Memory B cell (primary cell): ENCODE measurements around the gene ITCH.
"Not testable (repeated sequence)": the region's sequence is repeated elsewhere in the genome, so short reads cannot be mapped to it uniquely, and the experiment has no call there.

Experiments used
- ATAC-seq: fragments of 150-1000 bp; cut with Tn5 transposase; 2 replicates; pipeline ENCODE4 v1.10.0; 2021; ENCODE audit warnings: low read depth, mild to moderate bottlenecking, moderate library complexity
- DNase-seq, 2 donors: peaks; one replicate each; pipeline ENCODE4 v3.0.0; 2022; ENCODE audit warnings: low spot score in 2 of 2
- H3K27ac Mint-ChIP-seq: one replicate; pipeline ENCODE4 v1.8.0; 2022; ENCODE audit warnings: mild to moderate bottlenecking, moderate library complexity, mixed read lengths
- H3K27me3 Mint-ChIP-seq: one replicate; pipeline ENCODE4 v1.8.0; 2022; ENCODE audit warnings: mixed read lengths
- H3K36me3 Mint-ChIP-seq: one replicate; pipeline ENCODE4 v1.8.0; 2022; ENCODE audit warnings: mild to moderate bottlenecking, mixed read lengths
- H3K4me1 Mint-ChIP-seq: one replicate; pipeline ENCODE4 v1.8.0; 2022; ENCODE audit warnings: mixed read lengths
- H3K4me3 Mint-ChIP-seq: one replicate; pipeline ENCODE4 v1.8.0; 2022; ENCODE audit warnings: mild to moderate bottlenecking, moderate library complexity, mixed read lengths
- H3K9me3 Mint-ChIP-seq: one replicate; pipeline ENCODE4 v1.8.0; 2022; ENCODE audit warnings: mixed read lengths

Gene ITCH

DNA sequence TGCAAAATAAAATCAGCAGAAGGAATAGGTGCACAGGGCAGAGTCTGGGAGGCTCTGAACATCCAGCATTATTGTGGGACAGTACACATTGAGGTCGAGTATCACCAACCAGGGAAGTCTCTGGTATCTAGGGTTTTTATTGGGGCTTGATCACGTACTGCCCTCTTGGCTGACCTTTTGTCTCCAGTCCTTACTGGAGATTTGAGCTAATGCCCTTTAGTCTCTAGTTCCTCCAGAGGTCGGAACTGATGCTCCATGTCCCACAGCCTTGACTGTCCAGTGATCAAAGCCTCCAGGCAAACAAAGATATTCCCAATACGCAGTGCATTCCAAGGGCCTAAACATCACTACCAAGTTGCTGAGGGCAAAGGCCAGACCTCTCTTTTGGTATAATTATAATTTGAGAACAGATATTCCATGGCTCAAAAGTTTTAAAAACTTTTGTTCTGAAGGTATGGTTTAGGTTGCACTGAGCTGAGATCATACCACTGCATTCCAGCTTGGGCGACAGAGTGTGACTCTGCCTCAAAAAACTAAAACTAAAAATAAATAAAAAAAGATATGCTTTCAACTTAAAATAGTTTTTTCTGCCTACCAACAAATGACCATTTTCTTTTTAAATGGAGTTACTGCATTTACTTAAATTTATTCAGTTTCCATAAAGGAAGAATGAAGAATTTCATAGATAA lies 96.3 kb downstream of the ITCH start:
- Mint-ChIP-seq H3K27me3 (no peaks in the 10 kb centered on the region), H3K9me3 (no peaks in the 10 kb centered on the region), H3K36me3 (peaks cover 26% of the 10 kb centered on the region), H3K4me3 (no peak overlapping the region), H3K27ac (no peak overlapping the region), H3K4me1 (no peaks in the 10 kb centered on the region)
- DNase-seq (no peak), ATAC-seq (no peak)

DNA sequence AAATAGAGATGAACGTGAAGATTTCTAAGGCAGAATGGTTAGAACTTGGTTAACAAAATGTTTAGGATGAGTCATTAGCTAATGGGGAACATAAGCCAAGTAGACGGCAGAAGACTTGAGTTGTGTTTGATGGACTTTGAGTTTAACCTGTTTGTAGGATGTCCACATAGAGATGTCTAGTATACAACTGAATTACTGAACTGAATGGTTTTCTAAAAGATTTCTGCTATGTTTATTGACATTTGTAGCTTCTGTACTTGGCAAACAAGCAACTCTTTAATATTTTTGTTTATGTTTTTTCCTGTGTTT lies 98.7 kb downstream of the ITCH start:
- no peaks in the 10 kb centered on the region for H3K27me3 Mint-ChIP-seq
- H3K36me3 Mint-ChIP-seq = peaks cover 32% of the 10 kb centered on the region
- H3K4me3 Mint-ChIP-seq = no peak overlapping the region
- DNase-seq (no peak), ATAC-seq (no peak)
- H3K9me3 Mint-ChIP-seq = no peaks in the 10 kb centered on the region
- no peaks in the 10 kb centered on the region for H3K4me1 Mint-ChIP-seq
- H3K27ac Mint-ChIP-seq = no peak overlapping the region

GRCh38 chr20:34468951-34469350 lies 105.9 kb downstream of the ITCH start:
- H3K9me3 Mint-ChIP-seq = no peaks in the 10 kb centered on the region
- H3K4me3 Mint-ChIP-seq = no peak overlapping the region
- H3K4me1 Mint-ChIP-seq = no peaks in the 10 kb centered on the region
- ATAC-seq (no peak), DNase-seq (no peak)
- H3K36me3 Mint-ChIP-seq = peaks cover 22% of the 10 kb centered on the region
- no peaks in the 10 kb centered on the region for H3K27me3 Mint-ChIP-seq
- H3K27ac Mint-ChIP-seq = no peak overlapping the region

- DNase-seq = no peak
- ATAC-seq = no peak
- no peak overlapping the region for H3K4me3 Mint-ChIP-seq
- no peaks in the 10 kb centered on the region for H3K27me3 Mint-ChIP-seq
- H3K36me3 Mint-ChIP-seq = peaks cover 20% of the 10 kb centered on the region
- peaks cover 6% of the 10 kb centered on the region for H3K4me1 Mint-ChIP-seq
- H3K27ac Mint-ChIP-seq = no peak overlapping the region
- H3K9me3 Mint-ChIP-seq = no peaks in the 10 kb centered on the region
Measured at GRCh38 chr20:34472246-34472925, 109.3 kb downstream of the ITCH start.

DNA sequence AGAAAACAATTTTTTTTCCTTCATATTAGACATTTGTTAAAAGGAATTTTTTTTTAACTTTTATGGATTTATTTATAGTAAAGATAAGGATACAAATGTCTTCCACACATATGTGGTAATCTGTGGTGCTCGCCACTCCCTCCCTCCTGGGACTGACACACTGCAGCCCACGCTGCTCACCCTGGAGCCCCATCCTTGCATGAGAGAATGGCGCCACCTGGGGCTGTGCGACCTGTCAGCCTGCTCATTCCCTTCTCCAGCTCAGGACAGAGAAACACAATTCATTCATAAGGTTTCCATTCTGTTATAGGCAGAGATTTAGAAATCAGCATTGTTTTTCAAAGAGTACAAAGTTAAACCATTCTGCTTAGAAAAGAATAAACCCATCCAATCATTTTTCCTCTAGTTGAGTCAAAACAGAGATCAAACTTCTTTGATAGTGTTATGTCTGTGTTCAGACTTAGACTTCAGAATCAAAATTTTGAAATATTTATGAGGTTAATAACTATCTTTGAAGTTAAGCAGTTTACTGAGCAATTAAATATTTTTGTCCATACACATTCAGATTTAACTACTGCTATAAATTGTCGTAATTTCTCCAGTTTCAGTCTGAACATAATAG lies 110.3 kb downstream of the ITCH start:
- Mint-ChIP-seq H3K36me3 (peaks cover 20% of the 10 kb centered on the region), H3K4me3 (no peak overlapping the region), H3K4me1 (peaks cover 6% of the 10 kb centered on the region), H3K27ac (no peak overlapping the region), H3K27me3 (no peaks in the 10 kb centered on the region), H3K9me3 (no peaks in the 10 kb centered on the region)
- peak; percentile 66 for ATAC-seq
- peak in 1 of 2 donors; percentile 11 for DNase-seq

DNA sequence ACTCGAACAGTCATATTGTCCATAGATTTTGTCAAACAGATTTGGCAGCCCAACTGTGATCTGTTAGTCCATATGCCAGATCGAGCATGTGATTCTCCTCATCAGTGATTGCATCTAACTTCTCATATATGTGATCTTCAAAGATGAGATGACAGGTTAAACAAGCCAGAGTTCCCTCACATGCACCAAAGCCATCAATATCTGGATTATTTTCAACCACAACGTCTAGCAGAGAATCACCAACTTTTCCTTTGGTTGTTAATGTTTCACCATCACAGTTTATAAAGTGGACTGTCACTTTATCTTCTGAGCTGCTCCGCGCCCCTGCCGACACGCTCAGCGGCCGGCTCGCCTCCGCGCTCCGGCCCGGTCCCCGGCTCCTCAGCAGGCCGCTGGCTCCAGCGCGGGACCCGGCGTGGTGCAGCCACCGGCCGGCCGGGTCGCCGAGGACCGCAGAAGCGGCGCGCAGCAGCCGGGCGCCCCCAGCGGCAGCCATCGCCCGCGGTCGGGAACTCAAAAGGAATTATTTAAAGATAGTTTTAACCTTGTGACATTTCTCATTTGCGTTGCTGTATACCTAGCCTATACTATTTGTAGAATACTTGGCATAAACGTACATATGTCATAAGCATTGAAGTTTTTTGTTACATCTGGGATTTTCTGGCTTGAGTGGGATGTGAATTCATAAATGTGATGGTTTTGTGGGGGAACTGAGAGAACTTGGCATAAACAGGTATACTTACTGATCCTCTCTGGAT lies 113.1 kb downstream of the ITCH start:
- Mint-ChIP-seq H3K4me3 (no peak overlapping the region), H3K9me3 (no peaks in the 10 kb centered on the region), H3K36me3 (peaks cover 23% of the 10 kb centered on the region), H3K27ac (peak overlapping the region; percentile 60), H3K27me3 (no peaks in the 10 kb centered on the region), H3K4me1 (peaks cover 6% of the 10 kb centered on the region)
- DNase-seq = peak; percentile 28 to 43
- peak; percentile 88 for ATAC-seq

GRCh38 chr20:34479627-34480026 lies 116.6 kb downstream of the ITCH start:
- Mint-ChIP-seq H3K36me3 (peaks cover 33% of the 10 kb centered on the region), H3K4me1 (peaks cover 6% of the 10 kb centered on the region)

GRCh38 chr20:34482154-34482553 lies 119.1 kb downstream of the ITCH start:
- H3K9me3 Mint-ChIP-seq, H3K27ac Mint-ChIP-seq, H3K4me3 Mint-ChIP-seq, ATAC-seq, H3K4me1 Mint-ChIP-seq, H3K27me3 Mint-ChIP-seq, DNase-seq: not testable (repeated sequence)
- peaks cover 33% of the 10 kb centered on the region for H3K36me3 Mint-ChIP-seq

More at GRCh38 chr20:34479627-34480026, 116.6 kb downstream of the ITCH start:
- no peaks in the 10 kb centered on the region for H3K27me3 Mint-ChIP-seq
- no peak overlapping the region for H3K27ac Mint-ChIP-seq
- no peak for ATAC-seq
- DNase-seq = no peak
- H3K9me3 Mint-ChIP-seq = peaks cover 2% of the 10 kb centered on the region
- no peak overlapping the region for H3K4me3 Mint-ChIP-seq

- not testable (repeated sequence) for H3K4me1 Mint-ChIP-seq, ATAC-seq, H3K27me3 Mint-ChIP-seq, H3K4me3 Mint-ChIP-seq, DNase-seq, H3K27ac Mint-ChIP-seq, H3K9me3 Mint-ChIP-seq
- H3K36me3 Mint-ChIP-seq = peaks cover 37% of the 10 kb centered on the region
Measured at GRCh38 chr20:34483585-34484220, 120.6 kb downstream of the ITCH start.

DNA sequence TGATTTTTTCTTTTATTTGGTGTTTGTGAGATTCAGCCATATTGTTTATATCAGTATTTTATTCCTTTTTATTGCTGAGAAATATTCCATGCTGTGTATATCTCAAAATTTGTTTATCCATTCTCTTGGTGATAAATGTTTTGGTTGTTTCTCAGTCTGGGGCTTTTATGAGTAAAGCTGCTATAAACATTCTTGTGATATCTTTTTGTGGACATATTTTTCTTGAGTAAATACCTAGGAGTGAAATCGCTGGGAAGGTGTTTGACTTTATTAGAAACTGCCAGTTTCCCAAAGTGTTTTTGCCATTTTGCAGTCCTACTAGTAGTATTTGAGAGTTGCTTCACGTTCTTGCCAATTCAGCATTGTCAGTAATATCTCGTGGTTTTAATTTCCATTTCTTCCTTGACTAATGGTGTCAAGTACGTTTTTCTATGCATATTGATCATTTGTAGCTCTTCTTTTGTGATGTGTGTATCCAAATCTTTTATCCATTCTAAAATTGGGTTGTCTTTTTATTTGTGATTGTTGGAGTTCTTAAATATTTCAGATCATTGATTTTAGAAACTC lies 122.1 kb downstream of the ITCH start:
- Mint-ChIP-seq H3K36me3 (peaks cover 34% of the 10 kb centered on the region), H3K27me3 (no peaks in the 10 kb centered on the region), H3K4me1 (no peaks in the 10 kb centered on the region), H3K4me3 (no peak overlapping the region), H3K27ac (no peak overlapping the region), H3K9me3 (peaks cover 2% of the 10 kb centered on the region)
- DNase-seq (no peak), ATAC-seq (no peak)

DNA sequence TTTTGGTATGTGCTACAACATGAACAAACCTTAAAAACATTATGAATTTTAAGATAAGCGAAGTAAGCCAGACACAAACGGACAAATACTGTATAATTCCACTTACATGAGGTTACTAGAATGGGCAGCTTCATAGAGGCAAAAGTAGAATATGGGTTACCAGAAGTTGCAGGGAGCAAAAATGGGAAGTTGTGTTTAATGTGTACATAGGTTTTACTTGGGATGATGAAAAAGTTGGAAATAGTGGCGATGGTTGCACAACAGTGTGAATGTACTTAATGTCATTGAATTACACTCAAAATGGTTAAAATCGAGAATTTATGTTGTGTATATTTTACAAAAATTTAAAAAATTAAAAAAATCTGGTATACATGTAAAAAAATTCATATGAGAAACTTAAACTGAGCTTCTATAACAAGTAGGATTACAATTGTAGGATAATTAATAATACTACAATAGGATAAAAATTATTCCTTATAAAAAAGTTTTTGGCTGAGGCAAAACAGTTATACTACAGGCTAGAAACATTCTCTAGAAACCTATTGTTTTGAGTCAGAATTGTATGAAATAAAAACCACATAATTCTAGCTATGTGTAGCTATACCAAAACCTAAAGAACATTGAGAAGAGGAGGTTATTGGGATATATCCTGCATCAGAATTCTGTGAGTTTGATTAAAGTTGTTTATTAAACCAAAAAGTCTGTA lies 128.3 kb downstream of the ITCH start:
- no peak for ATAC-seq

DNA sequence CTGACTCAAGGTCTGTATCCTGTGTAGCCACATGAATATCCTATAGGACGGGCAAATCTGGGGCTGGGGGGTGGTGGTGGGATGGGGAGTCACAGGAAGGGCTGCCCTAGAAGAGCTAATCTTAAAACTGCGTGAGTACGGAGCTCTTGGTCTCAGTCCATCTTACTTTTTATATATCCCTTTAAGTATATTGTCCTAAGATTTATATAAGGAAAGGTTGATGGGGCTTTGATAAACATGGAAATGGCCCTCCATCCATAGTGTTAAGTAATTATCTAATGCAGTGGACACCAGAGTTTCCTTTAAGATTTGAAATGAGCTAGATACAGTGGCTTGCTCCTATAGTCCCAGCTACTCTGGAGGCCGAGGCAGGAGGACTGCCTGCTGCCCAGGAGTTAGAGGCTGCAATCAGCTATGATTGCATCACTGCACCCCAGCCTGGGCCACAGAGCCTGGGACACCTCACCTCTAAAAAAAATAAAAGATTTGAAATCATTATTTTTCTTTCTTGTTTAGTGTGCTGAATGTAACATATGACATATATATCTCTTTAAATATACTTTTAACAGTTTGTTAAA lies 128.9 kb downstream of the ITCH start:
- Mint-ChIP-seq H3K36me3 (peaks cover 39% of the 10 kb centered on the region), H3K4me1 (peaks cover 13% of the 10 kb centered on the region)

More for the DNA sequence above, 128.3 kb downstream of the ITCH start:
- H3K27me3 Mint-ChIP-seq = no peaks in the 10 kb centered on the region
- no peak overlapping the region for H3K27ac Mint-ChIP-seq
- no peak overlapping the region for H3K4me3 Mint-ChIP-seq
- DNase-seq = no peak
- peaks cover 13% of the 10 kb centered on the region for H3K4me1 Mint-ChIP-seq
- peaks cover 37% of the 10 kb centered on the region for H3K36me3 Mint-ChIP-seq
- H3K9me3 Mint-ChIP-seq = no peaks in the 10 kb centered on the region

DNA sequence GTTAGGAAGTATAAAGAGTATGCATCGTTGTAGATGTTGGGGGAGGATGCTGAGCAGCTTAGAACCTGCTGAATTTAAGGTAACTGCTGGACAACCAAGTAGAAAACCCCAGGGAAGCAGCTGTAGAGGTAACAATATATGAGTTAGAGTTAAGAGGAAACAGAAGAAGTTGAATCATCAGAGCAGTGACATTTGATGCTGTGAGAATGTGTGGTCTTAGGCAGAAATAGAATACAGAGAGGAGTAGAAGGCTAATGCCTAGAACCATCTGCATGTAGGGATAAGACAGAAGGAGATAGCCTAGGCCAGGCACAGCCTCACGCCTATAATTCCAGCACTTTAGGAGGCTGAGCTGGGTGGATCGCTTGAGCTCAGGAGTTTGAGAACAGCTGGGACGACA lies 130.6 kb downstream of the ITCH start:
- H3K27me3 Mint-ChIP-seq = no peaks in the 10 kb centered on the region
- no peak overlapping the region for H3K4me3 Mint-ChIP-seq
- peaks cover 48% of the 10 kb centered on the region for H3K36me3 Mint-ChIP-seq
- H3K27ac Mint-ChIP-seq = no peak overlapping the region
- peaks cover 7% of the 10 kb centered on the region for H3K9me3 Mint-ChIP-seq
- H3K4me1 Mint-ChIP-seq = peaks cover 13% of the 10 kb centered on the region
- no peak for ATAC-seq
- no peak for DNase-seq

More for the DNA sequence above, 128.9 kb downstream of the ITCH start:
- Mint-ChIP-seq H3K27ac (no peak overlapping the region), H3K4me3 (no peak overlapping the region), H3K9me3 (no peaks in the 10 kb centered on the region), H3K27me3 (no peaks in the 10 kb centered on the region)
- ATAC-seq (no peak), DNase-seq (no peak)
